ENCODE data around the gene SOX15. TPM values are rescaled to one million over a fixed set of nuclear protein-coding genes. Genes with fewer than 3 reads are reported as not detected.
"Not testable (repeated sequence)": the region's sequence is repeated elsewhere in the genome, so short reads cannot be mapped to it uniquely, and the experiment has no call there.

Gene SOX15
- total RNA-seq, 4 donors from 2014 or later = 2.3 to 4.3 TPM; not detected in 2

GRCh38 chr17:7610641-7611040, 20.7 kb upstream of the SOX15 start:
- intact Hi-C loops (cut with DNase I; ENCODE audit: low total_unique reads) = no loop called here
- 98 to 100% methylated on average over 1 to 2 of the region's 2 CpGs for WGBS, 2 donors (ENCODE audit: low coverage in 1 of 2)
- in situ Hi-C loops (cut with MboI; ENCODE audit: low pct_ligation_motif_present in 1 of 4, low pct_unique_long_range_greater_than_20kb in 1 of 4, low sequenced_read_pairs in 3 of 4) = no loop called here

GRCh38 chr17:7606280-7606679, 16.4 kb upstream of the SOX15 start:
- peaks cover 0 to 6% (median 0%) of the 10 kb centered on the region in 4 donors for H3K4me1 ChIP-seq
- no peak for DNase-seq
- intact Hi-C loops (cut with DNase I; ENCODE audit: low total_unique reads) = no loop called here
- in situ Hi-C loops (cut with MboI; ENCODE audit: low pct_ligation_motif_present in 1 of 4, low pct_unique_long_range_greater_than_20kb in 1 of 4, low sequenced_read_pairs in 3 of 4) = no loop called here
- WGBS, 2 donors (ENCODE audit: low coverage in 1 of 2) = 93% methylated on average over 4 of the region's 4 CpGs; no CpG with 5 or more reads in 1 of the 2 donors
- H3K36me3 ChIP-seq = peaks cover 0 to 40% (median 16%) of the 10 kb centered on the region in 4 donors
- TF ChIP-seq, protein P1, sequence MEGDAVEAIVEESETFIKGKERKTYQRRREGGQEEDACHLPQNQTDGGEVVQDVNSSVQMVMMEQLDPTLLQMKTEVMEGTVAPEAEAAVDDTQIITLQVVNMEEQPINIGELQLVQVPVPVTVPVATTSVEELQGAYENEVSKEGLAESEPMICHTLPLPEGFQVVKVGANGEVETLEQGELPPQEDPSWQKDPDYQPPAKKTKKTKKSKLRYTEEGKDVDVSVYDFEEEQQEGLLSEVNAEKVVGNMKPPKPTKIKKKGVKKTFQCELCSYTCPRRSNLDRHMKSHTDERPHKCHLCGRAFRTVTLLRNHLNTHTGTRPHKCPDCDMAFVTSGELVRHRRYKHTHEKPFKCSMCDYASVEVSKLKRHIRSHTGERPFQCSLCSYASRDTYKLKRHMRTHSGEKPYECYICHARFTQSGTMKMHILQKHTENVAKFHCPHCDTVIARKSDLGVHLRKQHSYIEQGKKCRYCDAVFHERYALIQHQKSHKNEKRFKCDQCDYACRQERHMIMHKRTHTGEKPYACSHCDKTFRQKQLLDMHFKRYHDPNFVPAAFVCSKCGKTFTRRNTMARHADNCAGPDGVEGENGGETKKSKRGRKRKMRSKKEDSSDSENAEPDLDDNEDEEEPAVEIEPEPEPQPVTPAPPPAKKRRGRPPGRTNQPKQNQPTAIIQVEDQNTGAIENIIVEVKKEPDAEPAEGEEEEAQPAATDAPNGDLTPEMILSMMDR (IDR thresholded peaks at IDR 0.05) = no peak
- TF ChIP-seq POLR2AphosphoS5 (IDR thresholded peaks at IDR 0.05) (no peak), POLR2A (IDR thresholded peaks at IDR 0.05) (no peak), EP300 (IDR thresholded peaks at IDR 0.05; ENCODE audit: low read depth) (no peak)
- H3K27ac ChIP-seq = no peak overlapping the region
- H3K27me3 ChIP-seq = no peaks in the 10 kb centered on the region
- no peaks in the 10 kb centered on the region for H3K9me3 ChIP-seq
- H3K4me3 ChIP-seq = no peak overlapping the region

More at GRCh38 chr17:7610641-7611040, 20.7 kb upstream of the SOX15 start:
- H3K4me1 ChIP-seq = peaks cover 16 to 32% (median 27%) of the 10 kb centered on the region in 4 donors
- no peak overlapping the region for H3K27ac ChIP-seq
- H3K27me3 ChIP-seq = no peaks in the 10 kb centered on the region
- peaks cover 0 to 1% (median 0%) of the 10 kb centered on the region in 4 donors for H3K36me3 ChIP-seq
- no peak overlapping the region for H3K4me3 ChIP-seq
- DNase-seq = no peak
- no peak for TF ChIP-seq POLR2AphosphoS5 (IDR thresholded peaks at IDR 0.05)
- TF ChIP-seq, protein P1 (IDR thresholded peaks at IDR 0.05) = no peak
- no peak for TF ChIP-seq EP300 (IDR thresholded peaks at IDR 0.05; ENCODE audit: low read depth)
- no peak for TF ChIP-seq POLR2A (IDR thresholded peaks at IDR 0.05)
- H3K9me3 ChIP-seq = no peaks in the 10 kb centered on the region

DNA sequence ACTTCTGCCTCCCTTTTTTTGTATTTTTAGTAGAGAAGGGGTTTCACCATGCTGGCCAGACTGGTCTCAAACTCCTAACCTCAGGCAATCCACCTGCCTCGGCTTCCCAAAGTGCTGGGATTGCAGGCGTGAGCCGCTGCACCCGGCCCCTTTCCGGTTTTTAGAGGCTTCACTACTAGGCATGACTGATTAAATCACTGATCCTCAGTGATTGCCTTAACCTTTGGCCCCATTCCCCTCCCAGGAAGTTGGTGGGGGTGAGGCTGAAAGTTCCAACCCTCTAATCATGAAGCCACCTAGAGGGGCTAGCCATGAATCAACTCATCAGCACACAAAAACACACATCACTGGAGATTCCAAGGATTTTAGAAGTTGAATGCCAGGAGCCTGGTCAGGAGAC, 7.7 kb upstream of the SOX15 start:
- intact Hi-C loops (cut with DNase I; ENCODE audit: low total_unique reads); H3K4me1 ChIP-seq; DNase-seq; in situ Hi-C loops (cut with MboI; ENCODE audit: low pct_ligation_motif_present in 1 of 4, low pct_unique_long_range_greater_than_20kb in 1 of 4, low sequenced_read_pairs in 3 of 4); H3K27me3 ChIP-seq; H3K9me3 ChIP-seq; H3K4me3 ChIP-seq: not testable (repeated sequence)
- 54% methylated on average over 5 of the region's 5 CpGs; no CpG with 5 or more reads in 1 of the 2 donors for WGBS, 2 donors (ENCODE audit: low coverage in 1 of 2)
- H3K36me3 ChIP-seq = peaks cover 0 to 90% (median 41%) of the 10 kb centered on the region in 4 donors
- peak overlapping the region in 3 of 4 donors; percentile 10 to 38 (median 34) for H3K27ac ChIP-seq

GRCh38 chr17:7593296-7593695, 3.4 kb upstream of the SOX15 start:
- peaks cover 0 to 22% (median 13%) of the 10 kb centered on the region in 4 donors for H3K4me1 ChIP-seq
- no peak overlapping the region for H3K27ac ChIP-seq
- WGBS, 2 donors (ENCODE audit: low coverage in 1 of 2) = 84 to 88% methylated on average over 6 to 12 of the region's 12 CpGs
- DNase-seq = no peak
- no peaks in the 10 kb centered on the region for H3K27me3 ChIP-seq
- intact Hi-C loops (cut with DNase I; ENCODE audit: low total_unique reads) = no loop called here
- H3K36me3 ChIP-seq = peaks cover 0 to 59% (median 29%) of the 10 kb centered on the region in 4 donors
- no peak for TF ChIP-seq POLR2AphosphoS5 (IDR thresholded peaks at IDR 0.05)
- TF ChIP-seq, protein P1 (IDR thresholded peaks at IDR 0.05) = no peak
- no peak for TF ChIP-seq POLR2A (IDR thresholded peaks at IDR 0.05)
- TF ChIP-seq EP300 (IDR thresholded peaks at IDR 0.05; ENCODE audit: low read depth) = no peak
- no peak overlapping the region for H3K4me3 ChIP-seq
- no peaks in the 10 kb centered on the region for H3K9me3 ChIP-seq
- in situ Hi-C loops (cut with MboI; ENCODE audit: low pct_ligation_motif_present in 1 of 4, low pct_unique_long_range_greater_than_20kb in 1 of 4, low sequenced_read_pairs in 3 of 4) = no loop called here
